Gastroesophageal sphincter (tissue), 3 donors: ENCODE results near the gene CISD3.

Experiments used
- EP300 ChIP-seq: sonication (generic); formaldehyde crosslinking; IDR thresholded peaks from one replicate; pipeline ENCODE4 v1.6.1; 2017; ENCODE audit warnings: antibody characterized with exemption, mild to moderate bottlenecking
- POLR2A ChIP-seq, 2 donors: fragments of 450-650 bp; IDR thresholded peaks; one replicate each; pipeline ENCODE4 v1.6.1; 2017; ENCODE audit warnings: antibody characterized with exemption in 2 of 2, mild to moderate bottlenecking in 2 of 2, moderate library complexity in 1 of 2
- POLR2AphosphoS5 ChIP-seq: sonication (generic); formaldehyde crosslinking; IDR thresholded peaks from one replicate; pipeline ENCODE4 v1.6.1; 2017; ENCODE audit warnings: antibody characterized with exemption
- TF ChIP-seq, protein P1 (sequence below), 4 experiments: fragments of 200-600 bp in 2 of 4; fragments of 450-650 bp in 2 of 4; sonication (generic) in 1 of 4; IDR thresholded peaks; one replicate each; pipeline ENCODE4 v1.5.1; 2017 to 2019; ENCODE audit warnings: antibody characterized with exemption in 4 of 4, mild to moderate bottlenecking in 2 of 4, moderate library complexity in 2 of 4

DNA sequence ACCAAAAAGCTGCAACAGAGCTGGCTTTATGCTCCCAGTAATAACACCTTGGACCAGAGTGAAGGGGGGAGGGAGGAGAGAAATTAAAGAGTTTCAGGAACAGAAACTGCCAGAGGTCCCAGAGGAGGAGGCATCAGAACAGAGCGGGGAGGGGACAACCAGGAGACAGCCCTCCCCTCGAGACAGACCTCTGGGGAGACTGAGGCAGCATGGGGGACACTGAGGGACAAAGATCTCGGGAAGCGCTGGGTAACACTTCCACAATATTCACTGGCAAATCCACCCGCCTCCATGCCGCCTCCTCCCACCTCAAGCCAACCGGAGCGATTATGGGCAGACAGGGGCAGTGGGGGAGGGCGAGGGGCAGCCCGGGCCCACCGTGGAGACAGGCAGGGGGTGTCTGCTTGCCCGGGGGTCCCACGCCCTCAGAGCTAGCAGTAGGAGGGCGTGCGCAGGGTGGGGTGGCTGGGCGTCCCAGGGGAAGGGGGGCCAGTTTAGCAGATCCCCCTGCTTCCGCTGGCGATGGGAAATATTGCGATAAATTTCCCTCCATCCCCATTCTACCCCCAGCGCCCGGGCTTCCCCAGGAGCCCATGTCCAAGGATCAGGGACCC lies 16.8 kb downstream of the CISD3 start:
- no peak for TF ChIP-seq POLR2A (IDR thresholded peaks at IDR 0.05)
- TF ChIP-seq, protein P1, sequence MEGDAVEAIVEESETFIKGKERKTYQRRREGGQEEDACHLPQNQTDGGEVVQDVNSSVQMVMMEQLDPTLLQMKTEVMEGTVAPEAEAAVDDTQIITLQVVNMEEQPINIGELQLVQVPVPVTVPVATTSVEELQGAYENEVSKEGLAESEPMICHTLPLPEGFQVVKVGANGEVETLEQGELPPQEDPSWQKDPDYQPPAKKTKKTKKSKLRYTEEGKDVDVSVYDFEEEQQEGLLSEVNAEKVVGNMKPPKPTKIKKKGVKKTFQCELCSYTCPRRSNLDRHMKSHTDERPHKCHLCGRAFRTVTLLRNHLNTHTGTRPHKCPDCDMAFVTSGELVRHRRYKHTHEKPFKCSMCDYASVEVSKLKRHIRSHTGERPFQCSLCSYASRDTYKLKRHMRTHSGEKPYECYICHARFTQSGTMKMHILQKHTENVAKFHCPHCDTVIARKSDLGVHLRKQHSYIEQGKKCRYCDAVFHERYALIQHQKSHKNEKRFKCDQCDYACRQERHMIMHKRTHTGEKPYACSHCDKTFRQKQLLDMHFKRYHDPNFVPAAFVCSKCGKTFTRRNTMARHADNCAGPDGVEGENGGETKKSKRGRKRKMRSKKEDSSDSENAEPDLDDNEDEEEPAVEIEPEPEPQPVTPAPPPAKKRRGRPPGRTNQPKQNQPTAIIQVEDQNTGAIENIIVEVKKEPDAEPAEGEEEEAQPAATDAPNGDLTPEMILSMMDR (IDR thresholded peaks at IDR 0.05): no peak
- no peak for TF ChIP-seq POLR2AphosphoS5
- TF ChIP-seq EP300: no peak
